MCF 10A (cell line): ENCODE measurements around the gene LRP1B. TPM values are rescaled to one million over a fixed set of nuclear protein-coding genes. Genes with fewer than 3 reads are reported as not detected.

Experiments used
- BruUV-seq: library from RNA; stranded (reverse); fragments of 400-500 nt; replicated peaks from 2 replicates; lab custom pipeline; 2021; lab: Mats Ljungman, UMichigan
- CTCF ChIA-PET: fragments of 300-600 bp; sonication (Branson Sonifier 250); formaldehyde crosslinking; extraction: SDS; loops from one replicate; lab custom pipeline; 2021; ENCODE audit warnings: antibody characterized with exemption, inconsistent platforms; lab: Yijun Ruan, JAX
- POLR2A ChIA-PET: fragments of 300-600, 350-650 bp; sonication (Branson Sonifier 250); formaldehyde crosslinking; extraction: SDS; loops from one replicate; lab custom pipeline; 2020; ENCODE audit warnings: antibody characterized with exemption, inconsistent platforms; lab: Yijun Ruan, JAX
- DNase-seq: peaks from one replicate; pipeline ENCODE4 v3.0.0-alpha.2; 2018; ENCODE audit not compliant: unreplicated experiment
- H3K27ac Mint-ChIP-seq: one replicate; pipeline ENCODE4 v1.8.0; 2022; ENCODE audit warnings: mild to moderate bottlenecking, low read depth, mixed read lengths; ENCODE audit not compliant: unreplicated experiment
- H3K27me3 Mint-ChIP-seq: one replicate; pipeline ENCODE4 v1.8.0; 2022; ENCODE audit warnings: mixed read lengths; ENCODE audit not compliant: insufficient read depth, unreplicated experiment
- H3K36me3 Mint-ChIP-seq: one replicate; pipeline ENCODE4 v1.8.0; 2022; ENCODE audit warnings: mild to moderate bottlenecking, moderate library complexity, mixed read lengths; ENCODE audit not compliant: insufficient read depth, unreplicated experiment
- H3K4me1 Mint-ChIP-seq: one replicate; pipeline ENCODE4 v1.8.0; 2022; ENCODE audit warnings: mixed read lengths; ENCODE audit not compliant: insufficient read depth, unreplicated experiment
- H3K4me3 Mint-ChIP-seq: one replicate; pipeline ENCODE4 v1.8.0; 2022; ENCODE audit warnings: mild to moderate bottlenecking, moderate library complexity, mixed read lengths; ENCODE audit not compliant: unreplicated experiment
- H3K9me3 Mint-ChIP-seq: one replicate; pipeline ENCODE4 v1.8.0; 2022; ENCODE audit warnings: mixed read lengths; ENCODE audit not compliant: unreplicated experiment
- intact Hi-C: fragments of 100-400 bp; cut with micrococcal nuclease; formaldehyde crosslinking; loops from 2 replicates; pipeline ENCODE4 v1.14.1; 2022
- total RNA-seq: library from RNA; stranded (reverse); gene quantifications from 2 replicates; pipeline ENCODE4 v1.2.3, GENCODE V29; 2022
- TF ChIP-seq, protein P1 (sequence below): fragments of 200-600 bp; IDR thresholded peaks from one replicate; pipeline ENCODE4 v1.8.0; 2022; ENCODE audit warnings: antibody characterized with exemption, mild to moderate bottlenecking; ENCODE audit not compliant: unreplicated experiment

The LRP1B gene
- total RNA-seq, 1 experiment from 2014 or later = not detected

DNA sequence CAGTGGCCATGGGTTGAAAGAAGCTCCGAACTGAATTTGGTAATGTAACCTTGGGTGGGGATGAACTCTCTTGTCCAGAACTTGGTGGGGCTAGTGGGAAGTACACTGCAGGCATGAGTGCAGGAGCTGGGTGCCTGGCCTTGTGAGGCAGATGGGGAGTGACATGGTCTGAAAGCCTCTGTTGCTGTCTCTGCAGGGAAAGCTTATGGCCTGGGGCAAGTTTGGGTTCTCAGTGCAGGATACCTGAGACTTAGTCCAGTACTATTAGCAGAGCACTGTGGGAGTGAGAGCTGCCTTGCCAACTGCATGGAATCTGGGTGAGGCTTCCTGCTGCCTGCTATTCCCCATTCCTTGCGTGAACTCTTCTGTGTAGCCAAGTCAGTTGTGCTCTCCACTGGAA lies 1729.8 kb downstream of the LRP1B start:
- intact Hi-C loops = no loop called here
- no TSS peak for BruUV-seq
- TF ChIP-seq, protein P1, sequence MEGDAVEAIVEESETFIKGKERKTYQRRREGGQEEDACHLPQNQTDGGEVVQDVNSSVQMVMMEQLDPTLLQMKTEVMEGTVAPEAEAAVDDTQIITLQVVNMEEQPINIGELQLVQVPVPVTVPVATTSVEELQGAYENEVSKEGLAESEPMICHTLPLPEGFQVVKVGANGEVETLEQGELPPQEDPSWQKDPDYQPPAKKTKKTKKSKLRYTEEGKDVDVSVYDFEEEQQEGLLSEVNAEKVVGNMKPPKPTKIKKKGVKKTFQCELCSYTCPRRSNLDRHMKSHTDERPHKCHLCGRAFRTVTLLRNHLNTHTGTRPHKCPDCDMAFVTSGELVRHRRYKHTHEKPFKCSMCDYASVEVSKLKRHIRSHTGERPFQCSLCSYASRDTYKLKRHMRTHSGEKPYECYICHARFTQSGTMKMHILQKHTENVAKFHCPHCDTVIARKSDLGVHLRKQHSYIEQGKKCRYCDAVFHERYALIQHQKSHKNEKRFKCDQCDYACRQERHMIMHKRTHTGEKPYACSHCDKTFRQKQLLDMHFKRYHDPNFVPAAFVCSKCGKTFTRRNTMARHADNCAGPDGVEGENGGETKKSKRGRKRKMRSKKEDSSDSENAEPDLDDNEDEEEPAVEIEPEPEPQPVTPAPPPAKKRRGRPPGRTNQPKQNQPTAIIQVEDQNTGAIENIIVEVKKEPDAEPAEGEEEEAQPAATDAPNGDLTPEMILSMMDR = no peak
- DNase-seq = no peak
- peaks cover 40% of the 10 kb centered on the region for H3K27me3 Mint-ChIP-seq
- no peak overlapping the region for H3K4me3 Mint-ChIP-seq
- POLR2A ChIA-PET = no interaction called here
- H3K9me3 Mint-ChIP-seq = peaks cover 7% of the 10 kb centered on the region
- CTCF ChIA-PET = no interaction called here
- H3K27ac Mint-ChIP-seq = no peak overlapping the region
- H3K4me1 Mint-ChIP-seq = peaks cover 5% of the 10 kb centered on the region
- H3K36me3 Mint-ChIP-seq = no peaks in the 10 kb centered on the region

DNA sequence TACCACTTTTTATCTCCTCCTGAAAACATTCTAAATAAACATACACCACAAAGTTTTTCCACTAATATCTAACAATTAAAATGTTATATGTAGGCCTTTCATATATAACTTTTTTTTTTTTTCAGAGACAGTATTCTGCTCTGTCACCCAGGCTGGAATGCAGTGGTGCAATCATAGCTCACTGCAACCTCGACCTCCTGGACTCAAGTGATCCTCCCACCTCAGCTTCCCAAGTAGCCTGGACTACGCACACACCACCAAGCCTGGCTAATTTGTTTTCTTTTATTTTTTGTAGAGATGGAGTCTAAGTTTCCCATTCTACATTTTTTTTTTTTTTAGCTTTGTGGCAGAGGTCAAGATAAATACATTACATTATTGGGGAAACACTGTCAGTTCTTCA lies 1738.0 kb downstream of the LRP1B start:
- POLR2A ChIA-PET = interaction anchor here (0.6 kb wide), 1 partner anchor 331 kb away, joined by 6 read pairs; no protein-coding TSS in a partner anchor

DNA sequence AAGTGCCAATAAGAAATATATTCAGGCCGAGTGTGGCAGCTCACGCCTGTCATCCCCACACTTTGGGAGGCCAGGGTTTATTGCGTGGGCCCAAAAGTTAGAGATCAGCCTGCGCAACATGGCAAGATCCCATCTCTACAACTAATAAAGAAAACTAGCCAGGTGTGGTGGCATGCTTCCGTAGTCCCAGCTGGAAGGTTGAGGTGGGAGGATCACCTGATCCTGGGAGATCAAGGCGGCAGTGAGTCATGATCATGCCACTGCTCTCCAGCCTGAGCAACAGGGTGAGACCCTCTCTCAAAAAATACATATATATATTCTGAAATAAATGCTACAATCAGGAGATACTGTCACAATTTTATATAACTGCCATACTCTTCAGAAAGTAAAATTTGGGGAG lies 1745.9 kb downstream of the LRP1B start:
- no peak for DNase-seq
- TF ChIP-seq, protein P1 = no peak
- Mint-ChIP-seq H3K36me3 (no peaks in the 10 kb centered on the region), H3K27me3 (peaks cover 11% of the 10 kb centered on the region), H3K27ac (no peak overlapping the region), H3K9me3 (no peaks in the 10 kb centered on the region), H3K4me1 (no peaks in the 10 kb centered on the region), H3K4me3 (no peak overlapping the region)
- ChIA-PET POLR2A (no interaction called here), CTCF (no interaction called here)
- intact Hi-C loops = no loop called here
- BruUV-seq = no TSS peak

More for the DNA sequence above, 1738.0 kb downstream of the LRP1B start:
- BruUV-seq = no TSS peak
- intact Hi-C loops = no loop called here
- TF ChIP-seq, protein P1 = no peak
- Mint-ChIP-seq H3K27ac (no peak overlapping the region), H3K4me1 (no peaks in the 10 kb centered on the region), H3K27me3 (peaks cover 13% of the 10 kb centered on the region), H3K9me3 (no peaks in the 10 kb centered on the region), H3K36me3 (no peaks in the 10 kb centered on the region), H3K4me3 (no peak overlapping the region)
- CTCF ChIA-PET = no interaction called here
- DNase-seq = no peak

DNA sequence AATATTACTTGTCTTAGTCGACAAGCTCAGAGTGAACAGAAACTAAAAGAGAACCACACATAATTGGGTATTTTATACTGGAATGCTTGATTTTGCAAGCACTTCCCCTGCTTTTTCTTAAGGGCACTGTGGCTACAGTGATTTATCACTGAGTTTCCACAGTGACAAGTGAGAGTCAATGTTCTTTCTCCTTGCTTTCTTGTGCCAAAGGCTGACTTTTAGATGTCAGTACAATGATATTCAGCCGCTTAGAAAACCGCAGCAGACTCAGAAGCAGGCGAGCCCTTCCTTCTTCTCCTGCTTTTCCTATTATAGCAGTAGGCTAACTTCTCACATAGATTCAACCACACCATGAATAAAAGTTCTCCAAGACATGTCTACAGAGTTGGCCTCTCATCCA lies 1747.0 kb downstream of the LRP1B start:
- Mint-ChIP-seq H3K27ac (no peak overlapping the region), H3K4me3 (no peak overlapping the region), H3K4me1 (no peaks in the 10 kb centered on the region), H3K9me3 (no peaks in the 10 kb centered on the region), H3K27me3 (peaks cover 11% of the 10 kb centered on the region), H3K36me3 (no peaks in the 10 kb centered on the region)
- no TSS peak for BruUV-seq
- POLR2A ChIA-PET = interaction anchor here (0.6 kb wide), 1 partner anchor 8 kb away, joined by 3 read pairs; no protein-coding TSS in a partner anchor
- intact Hi-C loops = no loop called here
- TF ChIP-seq, protein P1 = no peak
- CTCF ChIA-PET = no interaction called here
- DNase-seq = no peak
